Measurements from ENCODE around the gene SMYD3. TPM values are rescaled to one million over a fixed set of nuclear protein-coding genes. Genes with fewer than 3 reads are reported as not detected.

The SMYD3 gene
- polyA plus RNA-seq, 2 of the 4 experiments (the other 2 are of a cell fraction), result 18.2 to 35.2 TPM

GRCh38 chr1:246455476-246455875 lies 51.6 kb downstream of the SMYD3 start:
- WGBS (ENCODE audit: missing lambda C conversion rate), result 91% methylated on average over 1 of the region's 1 CpG
- CTCF ChIA-PET, result interaction anchor here (0.8 to 1.2 kb wide), 3 partner anchors 175 to 1302 kb away, joined by 3 to 5 read pairs (median 3); no protein-coding TSS in a partner anchor
- FAIRE-seq (no peak), ATAC-seq (no peak), DNase-seq (ENCODE audit: low read depth in 1 of 2, low spot score in 1 of 2) (no peak)
- POLR2A ChIA-PET, result no interaction called here
- H3K27ac ChIP-seq, result no peak overlapping the region
- no peak overlapping the region for H3K4me3 ChIP-seq
- H3K4me1 ChIP-seq, result no peaks in the 10 kb centered on the region
- TF ChIP-seq EP300 (IDR thresholded peaks at IDR 0.05) (no peak), CBX2 (IDR thresholded peaks at IDR 0.05; ENCODE audit: borderline replicate concordance, low read depth) (no peak), MAX (IDR thresholded peaks at IDR 0.05) (no peak), POLR2A (IDR thresholded peaks at IDR 0.05; ENCODE audit: low read length) (no peak), ZFP36 (IDR thresholded peaks at IDR 0.05; ENCODE audit: borderline replicate concordance, partially characterized antibody) (no peak), ESRRA (IDR thresholded peaks at IDR 0.05; ENCODE audit: borderline replicate concordance, low read length) (no peak), HES2 (IDR thresholded peaks at IDR 0.05) (no peak), E2F6 (IDR thresholded peaks at IDR 0.05; ENCODE audit: borderline replicate concordance, low read depth) (no peak), NFE2L2 (conservative IDR thresholded peaks at IDR 0.05; ENCODE audit: low read length) (no peak), HOXB13 (CRISPR knock-in tag; IDR thresholded peaks at IDR 0.05; ENCODE audit: low read depth) (no peak), RNF2 (IDR thresholded peaks at IDR 0.05; ENCODE audit: borderline replicate concordance, low read depth) (no peak), BCL3 (IDR thresholded peaks at IDR 0.05) (no peak), KDM1A (IDR thresholded peaks at IDR 0.05; ENCODE audit: low read depth) (no peak), ATOH8 (CRISPR knock-in tag; IDR thresholded peaks at IDR 0.05; ENCODE audit: low read depth) (no peak), NPAS2 (CRISPR knock-in tag; IDR thresholded peaks at IDR 0.05; ENCODE audit: borderline replicate concordance) (no peak), ELK1 (IDR thresholded peaks at IDR 0.05; ENCODE audit: low read depth, low read length) (no peak), HOXB5 (CRISPR knock-in tag; IDR thresholded peaks at IDR 0.05) (no peak)
- H3K4me2 ChIP-seq, result no peak overlapping the region
- no peaks in the 10 kb centered on the region for H3K9me3 ChIP-seq

- Histone ChIP-seq H3K27ac (no peak overlapping the region), H3K4me3 (no peak overlapping the region), H3K4me2 (no peak overlapping the region), H3K4me1 (no peaks in the 10 kb centered on the region), H3K9me3 (no peaks in the 10 kb centered on the region)
- ChIA-PET CTCF (interaction anchor here (0.9 kb wide), 1 partner anchor 1306 kb away, joined by 3 read pairs; no protein-coding TSS in a partner anchor), POLR2A (no interaction called here)
- no peak for DNase-seq (ENCODE audit: low read depth in 1 of 2, low spot score in 1 of 2)
- no peak for ATAC-seq
- TF ChIP-seq GATA3 (IDR thresholded peaks at IDR 0.05; ENCODE audit: borderline replicate concordance) (no peak), USF2 (IDR thresholded peaks at IDR 0.05) (no peak), CHD4 (IDR thresholded peaks at IDR 0.05; ENCODE audit: borderline replicate concordance) (no peak)
- FAIRE-seq, result no peak
These were observed 52.4 kb downstream of the SMYD3 start for GRCh38 chr1:246454655-246455054.
